ENCODE data around the gene FBXW7. TPM values are rescaled to one million over a fixed set of nuclear protein-coding genes. Genes with fewer than 3 reads are reported as not detected.

Gene FBXW7
- polyA plus RNA-seq, 1 of the 3 experiments (the other 2 are of a cell fraction) = 7.7 TPM

- DNase-seq = no peak
- no peak overlapping the region for H3K9ac ChIP-seq
- no peaks in the 10 kb centered on the region for H3K9me3 ChIP-seq
- H3K27ac ChIP-seq (ENCODE audit: low read depth in 2 of 2, low read length in 1 of 2) = no peak overlapping the region
- no peak for TF ChIP-seq RAD21 (IDR thresholded peaks at IDR 0.05; ENCODE audit: low read length)
- no peak for TF ChIP-seq EP300 (IDR thresholded peaks at IDR 0.05; ENCODE audit: borderline replicate concordance in 1 of 2, low read depth in 1 of 2, low read length in 1 of 2)
- TF ChIP-seq REST (IDR thresholded peaks at IDR 0.05; ENCODE audit: low read depth, low read length) = no peak
- no peak for TF ChIP-seq ZBTB33 (IDR thresholded peaks at IDR 0.05; ENCODE audit: borderline replicate concordance, low read depth)
- TF ChIP-seq RFX5 (IDR thresholded peaks at IDR 0.05; ENCODE audit: low read length) = no peak
- no peak for TF ChIP-seq MAX (IDR thresholded peaks at IDR 0.05; ENCODE audit: low read depth)
- no peak for TF ChIP-seq CTCF (IDR thresholded peaks at IDR 0.05)
- TF ChIP-seq SIN3A (IDR thresholded peaks at IDR 0.05; ENCODE audit: borderline replicate concordance, low read depth, low read length) = no peak
- ChIA-PET POLR2A (no interaction called here), CTCF (interaction anchor here (0.7 to 2.1 kb wide), 5 partner anchors 13 to 116 kb away, joined by 3 to 5 read pairs (median 5); no protein-coding TSS in a partner anchor)
- no peaks in the 10 kb centered on the region for H3K36me3 ChIP-seq (replicated peaks in 1 of 2; ENCODE audit: control insufficient read depth in 1 of 2, insufficient read depth in 2 of 2, low read length in 1 of 2)
- no peaks in the 10 kb centered on the region for H3K27me3 ChIP-seq (ENCODE audit: insufficient read depth)
- 86% methylated on average over 6 of the region's 6 CpGs for WGBS (ENCODE audit: low lambda C conversion rate)
- no peaks in the 10 kb centered on the region for H3K79me2 ChIP-seq (ENCODE audit: insufficient read depth)
- no peak overlapping the region for H3K4me3 ChIP-seq (ENCODE audit: low read depth in 2 of 2, low read length in 1 of 2)
- no peaks in the 10 kb centered on the region for H4K20me1 ChIP-seq (ENCODE audit: insufficient read depth)
- no peaks in the 10 kb centered on the region for H3K4me1 ChIP-seq (ENCODE audit: control insufficient read depth in 1 of 2, insufficient read depth in 2 of 2, low read depth in 1 of 2, low read length in 1 of 2)
- no peak overlapping the region for H2AFZ ChIP-seq (ENCODE audit: low read depth)
- H3K9me2 ChIP-seq = no peaks in the 10 kb centered on the region
- no peaks in the 10 kb centered on the region for H3F3A ChIP-seq (replicated peaks; ENCODE audit: insufficient read depth)
- no peak overlapping the region for H3K4me2 ChIP-seq
These were observed 29.4 kb upstream of the FBXW7 start for GRCh38 chr4:152565333-152565732.
